K562 (cell line): ENCODE results near the gene ATP8B2. TPM values are rescaled to one million over a fixed set of nuclear protein-coding genes. Genes with fewer than 3 reads are reported as not detected.

ENCODE experiments used
- ATAC-seq: fragments of 200-7000 bp; cut with Tn5 transposase; 3 replicates; pipeline ENCODE4 v1.9.1; 2020; ENCODE audit warnings: moderate library complexity
- BruUV-seq: library from RNA; stranded (reverse); fragments of 400-500 nt; replicated peaks from 2 replicates; lab custom pipeline; 2021; lab: Mats Ljungman, UMichigan
- CTCF ChIA-PET: fragments of 300-600 bp; formaldehyde crosslinking; extraction: SDS; loops from one replicate; lab custom pipeline; 2021; ENCODE audit warnings: low intra/inter-chr PET ratio; lab: Yijun Ruan, JAX
- POLR2A ChIA-PET: fragments of 300-600, 350-650 bp; sonication (Branson Sonifier 250); formaldehyde crosslinking; extraction: SDS; loops from one replicate; lab custom pipeline; 2021; ENCODE audit warnings: antibody characterized with exemption, inconsistent platforms; lab: Yijun Ruan, JAX
- DNase-seq, 4 experiments: peaks; one replicate each; pipeline versions ENCODE4 v3.0.0 to v3.0.0-alpha.2; 2011 to 2018; ENCODE audit warnings: low spot score in 3 of 4, mixed read lengths in 3 of 4; ENCODE audit errors: extremely low read depth in 1 of 4
- FAIRE-seq: peaks from 2 replicates; lab custom pipeline; 2011; peaks lifted over from hg19 to GRCh38; lab: Jason Lieb, UNC
- H2AFZ ChIP-seq: 2 replicates; pipeline ENCODE4 v1.6.0; 2011; ENCODE audit warnings: low read depth, low read length, control low read depth, inconsistent platforms
- H3K27ac ChIP-seq: fragments of 200-600 bp; 3 replicates; pipeline ENCODE4 v1.8.0; 2011; ENCODE audit warnings: low read depth, mild to moderate bottlenecking, control low read depth, inconsistent platforms, low read length, moderate library complexity, mixed read lengths; ENCODE audit errors: extremely low read depth
- H3K27me3 ChIP-seq, 2 experiments: fragments of 300-600 bp in 1 of 2; 2 replicates in 1 of 2; 3 replicates in 1 of 2; pipeline versions ENCODE4 v1.6.0 to v1.8.0; 2011; ENCODE audit warnings: inconsistent platforms in 2 of 2, low read length in 2 of 2, mild to moderate bottlenecking in 1 of 2, mixed read lengths in 1 of 2, moderate library complexity in 1 of 2; ENCODE audit not compliant: control insufficient read depth in 2 of 2, insufficient read depth in 2 of 2
- H3K36me3 ChIP-seq: fragments of 300-600 bp; 3 replicates; pipeline ENCODE4 v1.8.0; 2011; ENCODE audit warnings: mild to moderate bottlenecking, low read length, inconsistent platforms; ENCODE audit not compliant: control insufficient read depth, insufficient read depth
- H3K4me1 ChIP-seq, 2 experiments: fragments of 200-600 bp in 1 of 2; replicated peaks in 1 of 2; 2 replicates in 1 of 2; 3 replicates in 1 of 2; pipeline versions ENCODE4 v1.5.1 to v1.8.0; 2011; ENCODE audit warnings: inconsistent platforms in 2 of 2, low read length in 2 of 2, mild to moderate bottlenecking in 1 of 2, mixed read lengths in 1 of 2, moderate library complexity in 1 of 2; ENCODE audit not compliant: control insufficient read depth in 2 of 2, insufficient read depth in 2 of 2
- H3K4me2 ChIP-seq: 2 replicates; pipeline ENCODE4 v1.6.1; 2011; ENCODE audit warnings: low read length, control low read depth, inconsistent platforms, mixed read lengths; ENCODE audit not compliant: insufficient read depth
- H3K4me3 ChIP-seq: fragments of 200-600 bp; sonication (generic), shearing (Covaris generic); 2 replicates; pipeline ENCODE4 v1.5.1; 2016; ENCODE audit warnings: control low read depth, inconsistent platforms
- H3K79me2 ChIP-seq: fragments of 200-600 bp; 3 replicates; pipeline ENCODE4 v1.8.0; 2011; ENCODE audit warnings: low read length, inconsistent platforms; ENCODE audit not compliant: control insufficient read depth, insufficient read depth
- H3K9ac ChIP-seq, 2 experiments: 2 replicates each; pipeline versions ENCODE4 v1.6.0 to v1.6.1; 2011; ENCODE audit warnings: low read depth in 2 of 2, low read length in 2 of 2, control low read depth in 1 of 2, inconsistent platforms in 1 of 2, mild to moderate bottlenecking in 1 of 2, mixed read lengths in 1 of 2; ENCODE audit not compliant: insufficient read depth in 1 of 2
- H3K9me1 ChIP-seq: one replicate; pipeline ENCODE4 v1.6.0; 2011; ENCODE audit warnings: inconsistent platforms, mild to moderate bottlenecking, low read length, moderate library complexity; ENCODE audit not compliant: control insufficient read depth, insufficient read depth
- H3K9me3 ChIP-seq: replicated peaks from 2 replicates; pipeline ENCODE4 v1.5.1; 2011; ENCODE audit warnings: low read depth, low read length, inconsistent platforms; ENCODE audit not compliant: control insufficient read depth, insufficient read depth
- H4K20me1 ChIP-seq: replicated peaks from 2 replicates; pipeline ENCODE4 v1.6.1; 2011; ENCODE audit warnings: low read length, inconsistent platforms, mixed read lengths; ENCODE audit not compliant: control insufficient read depth, insufficient read depth
- BCOR ChIP-seq: fragments of 450-650 bp; IDR thresholded peaks from 2 replicates; pipeline ENCODE4 v1.6.1; 2016
- ELF4 ChIP-seq: fragments of 450-650 bp; formaldehyde crosslinking; IDR thresholded peaks from 2 replicates; pipeline ENCODE4 v1.4.0; 2022; ENCODE audit warnings: missing genetic modification characterization
- FIP1L1 ChIP-seq: fragments of 200-400 bp; formaldehyde crosslinking; IDR thresholded peaks from 2 replicates; pipeline ENCODE4 v1.6.1; 2018; ENCODE audit warnings: mild to moderate bottlenecking, low read depth, low read length; ENCODE audit not compliant: poor library complexity, severe bottlenecking
- GTF2A2 ChIP-seq: IDR thresholded peaks from 2 replicates; pipeline ENCODE4 v1.6.1; 2016; ENCODE audit warnings: mild to moderate bottlenecking, missing genetic modification characterization, missing compliant biosample characterization
- HDAC2 ChIP-seq: fragments of 450-650 bp; IDR thresholded peaks from 2 replicates; pipeline ENCODE4 v1.6.1; 2016; ENCODE audit warnings: mild to moderate bottlenecking
- POLR2G ChIP-seq: fragments of 200-400 bp; formaldehyde crosslinking; IDR thresholded peaks from 2 replicates; pipeline ENCODE4 v1.6.1; 2017; ENCODE audit warnings: low read depth, mild to moderate bottlenecking, antibody characterized with exemption, low read length, moderate library complexity
- SNIP1 ChIP-seq: fragments of 450-650 bp; IDR thresholded peaks from 2 replicates; pipeline ENCODE4 v1.7.1; 2017; ENCODE audit warnings: low read depth, mild to moderate bottlenecking
- SRSF1 ChIP-seq: fragments of 200-400 bp; formaldehyde crosslinking; IDR thresholded peaks from 2 replicates; pipeline ENCODE4 v1.6.1; 2017; ENCODE audit warnings: mild to moderate bottlenecking, low read depth, low read length, moderate library complexity
- VEZF1 ChIP-seq: fragments of 200-800 bp; sonication (Bioruptor generic); IDR thresholded peaks from 2 replicates; pipeline ENCODE4 v1.6.1; 2017; ENCODE audit warnings: missing genetic modification characterization, missing compliant biosample characterization
- XRCC4 ChIP-seq: IDR thresholded peaks from one replicate; pipeline ENCODE4 v1.6.1; 2011; ENCODE audit not compliant: insufficient read depth, insufficient read length; ENCODE audit errors: extremely low read depth
- ZNF253 ChIP-seq: fragments of 250-450 bp; sonication (Bioruptor Pico); conservative IDR thresholded peaks from 2 replicates; pipeline ENCODE4 v1.6.1; 2021; ENCODE audit warnings: mild to moderate bottlenecking
- ZNF785 ChIP-seq: fragments of 250-450 bp; sonication (Bioruptor Pico); IDR thresholded peaks from 2 replicates; pipeline ENCODE4 v1.4.0; 2020; ENCODE audit warnings: mild to moderate bottlenecking
- WGBS: fragments of 100-300 bp; shearing (Covaris generic); methylation state at CpG from one replicate; pipeline ENCODE4 v1.1.6; 2016; ENCODE audit warnings: low coverage, mixed read lengths; ENCODE audit not compliant: insufficient coverage; ENCODE audit errors: missing lambda C conversion rate; 5-methylcytosine and 5-hydroxymethylcytosine counted together
- in situ Hi-C: fragments of 300-500 bp; cut with MboI; formaldehyde crosslinking; loops from 4 replicates; pipeline ENCODE4 v1.15.0; 2018; ENCODE audit warnings: inconsistent platforms, mixed read lengths
- intact Hi-C: fragments of 100-400 bp; cut with micrococcal nuclease; formaldehyde crosslinking; loops from 2 replicates; pipeline ENCODE4 v1.14.2; 2022
- polyA plus RNA-seq, 8 experiments: library from polyadenylated mRNA; depleted of rRNA in 4 of 8; stranded (reverse) in 5 of 8; unstranded in 3 of 8; fragments of >200 nt; fragmentation: Nextera tagmentation in 2 of 8; fragmentation: Illumina TruSeq in 1 of 8; extraction: Ambion mirVana in 2 of 8; extraction: Trizol in 1 of 8; gene quantifications; 2 replicates each; pipeline versions ENCODE4 v1.2.1 to v1.2.3, GENCODE V29; 2011 to 2014; ENCODE audit warnings: inconsistent platforms in 1 of 8, missing spikeins in 1 of 8
- total RNA-seq, 7 experiments: library from RNA; depleted of rRNA in 6 of 7; stranded (reverse); fragments of >200 nt in 6 of 7; fragmentation: Illumina TruSeq in 2 of 7; extraction: Trizol in 2 of 7; gene quantifications; 2 replicates each; pipeline versions ENCODE4 v1.2.1 to v1.2.3, GENCODE V29; 2011 to 2021; ENCODE audit warnings: low replicate concordance in 1 of 7
- TF ChIP-seq, protein P1 (sequence below): sonication (generic); formaldehyde crosslinking; IDR thresholded peaks from 2 replicates; pipeline ENCODE4 v1.4.0; 2020; ENCODE audit warnings: mild to moderate bottlenecking, missing genetic modification reagents
- TF ChIP-seq, protein P2 (sequence below): fragments of 450-650 bp; IDR thresholded peaks from 2 replicates; pipeline ENCODE4 v1.7.0; 2016; ENCODE audit warnings: borderline replicate concordance
- TF ChIP-seq, protein P3 (sequence below), 2 experiments: fragments of 250-450 bp in 1 of 2; fragments of 450-650 bp in 1 of 2; sonication (Bioruptor Pico) in 1 of 2; IDR thresholded peaks; 2 replicates each; pipeline versions ENCODE4 v1.6.1 to v1.8.0; 2016 to 2021; ENCODE audit warnings: mild to moderate bottlenecking in 2 of 2, moderate library complexity in 2 of 2, missing compliant biosample characterization in 1 of 2, missing genetic modification characterization in 1 of 2

ATP8B2 gene
- total and polyA plus RNA-seq, 9 of the 15 experiments (the other 6 are each of a cell fraction or from before 2014, with no cell fraction given), result 0.27 to 33.2 (median 18.4) TPM

- 77% methylated on average over 3 of the region's 3 CpGs for WGBS
- no peaks in the 10 kb centered on the region for H3K9me1 ChIP-seq
- no peak overlapping the region for H3K4me3 ChIP-seq
- CTCF ChIA-PET, result no interaction called here
- BruUV-seq, result no TSS peak
- intact Hi-C loops, result no loop called here
- ATAC-seq (no peak), FAIRE-seq (no peak), DNase-seq (no peak)
- peaks cover 7% of the 10 kb centered on the region for H3K9me3 ChIP-seq
- no peak overlapping the region for H2AFZ ChIP-seq
- H3K36me3 ChIP-seq, result no peaks in the 10 kb centered on the region
- no peaks in the 10 kb centered on the region for H3K27me3 ChIP-seq
- H3K4me1 ChIP-seq, result peaks cover 9 to 13% of the 10 kb centered on the region in 2 experiments; a peak in 3 of 5 replicates
- no peak overlapping the region for H3K4me2 ChIP-seq
- POLR2A ChIA-PET, result interaction anchor here (1.1 to 3.1 kb wide), 2 partner anchors 14 to 29 kb away, joined by 3 to 10 read pairs; no protein-coding TSS in a partner anchor
- H4K20me1 ChIP-seq, result no peaks in the 10 kb centered on the region
- in situ Hi-C loops, result no loop called here
- H3K27ac ChIP-seq, result no peak overlapping the region
- H3K79me2 ChIP-seq, result no peaks in the 10 kb centered on the region
- H3K9ac ChIP-seq, result no peak overlapping the region
- TF ChIP-seq HDAC2 (no peak), ZNF253 (no peak), SRSF1 (no peak), ELF4 (CRISPR knock-in tag) (no peak), VEZF1 (no peak), SNIP1 (no peak), BCOR (no peak), XRCC4 (no peak), ZNF785 (CRISPR knock-in tag) (no peak), GTF2A2 (tag) (no peak), FIP1L1 (no peak), POLR2G (no peak)
- TF ChIP-seq, protein P1, sequence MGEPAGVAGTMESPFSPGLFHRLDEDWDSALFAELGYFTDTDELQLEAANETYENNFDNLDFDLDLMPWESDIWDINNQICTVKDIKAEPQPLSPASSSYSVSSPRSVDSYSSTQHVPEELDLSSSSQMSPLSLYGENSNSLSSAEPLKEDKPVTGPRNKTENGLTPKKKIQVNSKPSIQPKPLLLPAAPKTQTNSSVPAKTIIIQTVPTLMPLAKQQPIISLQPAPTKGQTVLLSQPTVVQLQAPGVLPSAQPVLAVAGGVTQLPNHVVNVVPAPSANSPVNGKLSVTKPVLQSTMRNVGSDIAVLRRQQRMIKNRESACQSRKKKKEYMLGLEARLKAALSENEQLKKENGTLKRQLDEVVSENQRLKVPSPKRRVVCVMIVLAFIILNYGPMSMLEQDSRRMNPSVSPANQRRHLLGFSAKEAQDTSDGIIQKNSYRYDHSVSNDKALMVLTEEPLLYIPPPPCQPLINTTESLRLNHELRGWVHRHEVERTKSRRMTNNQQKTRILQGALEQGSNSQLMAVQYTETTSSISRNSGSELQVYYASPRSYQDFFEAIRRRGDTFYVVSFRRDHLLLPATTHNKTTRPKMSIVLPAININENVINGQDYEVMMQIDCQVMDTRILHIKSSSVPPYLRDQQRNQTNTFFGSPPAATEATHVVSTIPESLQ (CRISPR knock-in tag), result no peak
- TF ChIP-seq, protein P2, sequence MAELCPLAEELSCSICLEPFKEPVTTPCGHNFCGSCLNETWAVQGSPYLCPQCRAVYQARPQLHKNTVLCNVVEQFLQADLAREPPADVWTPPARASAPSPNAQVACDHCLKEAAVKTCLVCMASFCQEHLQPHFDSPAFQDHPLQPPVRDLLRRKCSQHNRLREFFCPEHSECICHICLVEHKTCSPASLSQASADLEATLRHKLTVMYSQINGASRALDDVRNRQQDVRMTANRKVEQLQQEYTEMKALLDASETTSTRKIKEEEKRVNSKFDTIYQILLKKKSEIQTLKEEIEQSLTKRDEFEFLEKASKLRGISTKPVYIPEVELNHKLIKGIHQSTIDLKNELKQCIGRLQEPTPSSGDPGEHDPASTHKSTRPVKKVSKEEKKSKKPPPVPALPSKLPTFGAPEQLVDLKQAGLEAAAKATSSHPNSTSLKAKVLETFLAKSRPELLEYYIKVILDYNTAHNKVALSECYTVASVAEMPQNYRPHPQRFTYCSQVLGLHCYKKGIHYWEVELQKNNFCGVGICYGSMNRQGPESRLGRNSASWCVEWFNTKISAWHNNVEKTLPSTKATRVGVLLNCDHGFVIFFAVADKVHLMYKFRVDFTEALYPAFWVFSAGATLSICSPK, result no peak
- TF ChIP-seq, protein P3, sequence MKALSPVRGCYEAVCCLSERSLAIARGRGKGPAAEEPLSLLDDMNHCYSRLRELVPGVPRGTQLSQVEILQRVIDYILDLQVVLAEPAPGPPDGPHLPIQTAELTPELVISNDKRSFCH (CRISPR knock-in tag; IDR thresholded peaks at IDR 0.05), result no peak
- TF ChIP-seq, protein P3 (tag; IDR thresholded peaks at IDR 0.05), result no peak
Measured at GRCh38 chr1:154306151-154306550, 19.2 kb upstream of the ATP8B2 start.
